Fibroblast of skin of left biceps (primary cell): ENCODE results near the gene SLC17A3.

Source experiments
- DNase-seq, 2 experiments: peaks; one replicate each; pipeline ENCODE4 v3.0.0-alpha.2; 2013; ENCODE audit warnings: low read depth in 2 of 2

The SLC17A3 gene

DNA sequence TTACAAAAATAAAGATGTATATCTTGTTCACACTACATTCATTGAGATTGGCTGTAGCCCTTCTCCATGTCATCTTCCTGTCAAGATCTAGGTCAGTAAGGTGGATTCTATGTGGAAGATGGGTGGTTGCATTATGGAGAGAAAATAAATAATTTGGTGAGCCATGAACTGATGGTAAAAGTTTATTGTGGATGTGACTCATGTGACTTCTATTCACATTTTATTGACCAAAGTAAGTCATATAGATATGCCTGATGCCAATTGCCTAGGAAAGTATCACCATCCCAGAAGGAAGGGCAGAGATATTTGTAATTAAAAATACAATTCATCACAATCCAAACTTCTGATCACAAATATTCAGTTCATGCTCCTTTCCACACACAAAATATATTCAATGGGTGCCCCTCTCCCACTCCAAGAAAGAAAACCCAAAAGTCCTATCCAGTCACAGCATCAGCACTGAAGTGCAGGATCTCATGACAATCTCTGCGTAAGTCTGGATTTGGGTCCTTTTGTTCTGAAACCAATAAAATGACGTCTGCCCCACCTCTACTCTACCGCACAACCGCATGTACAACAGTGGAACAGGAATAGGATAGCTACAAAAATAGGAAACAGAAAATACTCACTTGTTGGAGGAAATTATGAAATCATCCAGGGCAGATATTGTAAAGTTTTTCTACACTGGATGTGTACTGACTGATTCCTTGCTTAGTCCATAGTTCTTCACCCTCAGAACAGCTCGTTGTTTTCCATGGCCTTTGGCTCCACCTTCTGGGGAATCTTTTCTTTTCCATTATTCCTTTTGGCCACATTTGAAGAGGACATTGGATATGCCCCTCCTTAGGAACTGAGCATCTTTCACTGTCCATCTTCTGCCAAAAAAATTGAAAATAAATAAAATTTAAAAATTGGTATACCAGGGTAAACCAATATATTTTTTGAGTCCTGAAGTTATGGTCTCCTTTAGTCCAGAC is 16.1 kb upstream of the SLC17A3 start:
- DNase-seq: no peak

DNA sequence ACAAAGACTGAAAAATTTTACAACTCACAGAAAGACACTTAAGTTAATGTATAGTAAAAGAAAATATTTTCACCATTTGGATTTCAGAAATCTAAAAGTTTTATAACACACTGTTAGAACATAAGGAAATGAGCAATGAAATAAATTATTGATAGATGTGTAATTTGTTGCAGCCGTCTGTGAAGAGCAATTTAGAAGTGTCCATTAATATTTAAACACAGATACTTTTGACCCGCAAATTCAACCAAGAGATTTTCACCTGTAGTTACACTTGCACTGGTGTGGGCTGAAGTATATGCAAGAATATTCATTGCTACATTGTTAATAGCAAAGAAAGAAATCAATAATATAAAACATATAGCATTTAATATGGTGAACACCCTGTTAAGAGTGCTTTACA is 14.6 kb upstream of the SLC17A3 start:
- no peak for DNase-seq

DNA sequence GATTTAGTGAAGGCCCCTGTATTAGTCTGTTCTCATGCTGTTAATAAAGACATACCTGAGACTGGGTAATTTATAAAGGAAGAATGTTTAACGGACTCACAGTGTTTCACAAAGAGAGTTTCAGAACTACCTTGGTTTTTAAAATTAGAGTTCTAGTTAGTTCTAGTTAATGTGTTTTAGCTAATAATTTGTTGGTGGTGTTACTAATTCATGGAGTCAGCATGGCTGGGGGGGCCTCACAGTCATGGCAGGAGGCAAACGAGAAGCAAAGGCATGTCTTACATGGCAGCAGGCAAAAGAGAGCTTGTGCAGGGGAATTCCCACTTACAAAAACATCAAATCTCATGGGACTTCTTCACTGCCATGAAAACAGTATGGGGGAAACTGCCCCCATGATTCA is 12.0 kb upstream of the SLC17A3 start:
- no peak for DNase-seq

DNA sequence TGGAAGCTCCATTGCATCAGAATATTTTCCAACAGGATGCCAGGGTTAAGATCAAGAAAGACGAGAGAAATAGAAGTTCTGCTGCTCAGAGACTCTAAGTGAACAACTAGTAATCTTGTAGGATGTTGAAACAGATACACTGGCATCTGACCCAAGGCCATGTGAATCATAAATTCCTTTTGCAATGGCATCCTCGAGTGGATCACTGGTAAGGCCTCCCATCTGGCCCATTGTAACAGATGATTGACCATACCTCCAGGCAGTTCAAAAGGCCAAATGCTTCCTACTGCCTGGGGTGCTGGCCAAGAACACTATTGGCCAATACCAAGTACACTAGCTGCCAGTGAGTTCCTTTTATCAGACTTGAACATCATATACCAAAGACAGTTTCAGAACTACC is 9.9 kb upstream of the SLC17A3 start:
- no peak for DNase-seq

DNA sequence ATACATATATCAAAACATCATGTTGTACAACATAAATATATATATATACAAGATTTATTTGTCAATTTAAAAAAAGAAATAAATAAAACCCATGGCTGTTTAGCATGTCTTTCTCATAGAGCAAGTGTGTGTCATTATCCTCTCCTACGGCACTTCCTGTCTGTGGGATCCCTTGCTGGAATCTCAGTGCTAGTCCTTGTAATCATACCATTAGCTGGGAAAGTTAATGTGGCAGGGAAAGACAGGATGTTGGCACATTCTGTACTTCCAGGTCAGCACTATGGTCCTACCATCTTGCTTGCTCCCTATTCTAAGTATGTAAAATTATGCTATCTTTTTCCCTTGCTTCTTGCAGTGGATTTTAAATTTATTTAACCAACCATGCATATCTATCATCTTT is 9.5 kb upstream of the SLC17A3 start:
- DNase-seq: no peak

DNA sequence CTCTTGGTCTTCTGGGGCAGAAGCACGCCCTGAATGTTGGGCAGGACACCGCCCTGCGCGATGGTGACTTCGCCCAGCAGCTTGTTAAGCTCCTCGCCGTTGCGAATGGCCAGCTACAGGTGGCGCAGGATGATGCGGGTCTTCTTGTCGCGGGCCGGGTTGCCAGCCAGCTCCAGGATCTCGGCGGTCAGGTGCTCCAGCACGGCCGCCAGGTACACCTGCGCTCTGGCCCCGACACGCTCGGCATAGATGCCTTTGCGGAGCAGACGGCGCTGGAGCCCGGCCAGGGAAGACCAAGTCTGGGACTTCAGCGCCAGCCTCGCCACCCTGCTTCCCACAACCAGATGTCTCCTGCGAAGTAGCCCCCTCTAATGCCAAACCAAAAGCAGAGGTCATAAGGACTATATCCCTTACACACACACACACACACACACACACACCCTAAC is 8.0 kb upstream of the SLC17A3 start:
- DNase-seq: no peak

DNA sequence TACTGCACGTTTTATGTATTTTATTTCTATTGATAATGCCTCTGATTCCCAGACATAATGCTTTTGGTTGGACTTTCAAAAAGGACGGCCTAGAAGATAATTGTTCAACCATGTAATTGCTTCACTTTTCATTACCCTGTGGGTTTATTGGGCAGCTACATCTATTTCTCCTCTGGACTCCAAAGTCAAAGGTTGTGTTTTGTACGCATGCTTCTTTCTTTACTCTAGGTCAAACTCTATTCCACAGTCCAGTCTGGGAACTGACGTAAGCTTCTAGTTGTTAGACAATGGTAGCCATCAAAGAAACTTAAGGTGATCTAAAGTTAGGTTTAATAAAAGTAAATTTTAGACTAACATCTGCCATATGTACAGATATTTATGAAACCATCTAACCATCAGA is 6.6 kb upstream of the SLC17A3 start:
- DNase-seq: no peak

DNA sequence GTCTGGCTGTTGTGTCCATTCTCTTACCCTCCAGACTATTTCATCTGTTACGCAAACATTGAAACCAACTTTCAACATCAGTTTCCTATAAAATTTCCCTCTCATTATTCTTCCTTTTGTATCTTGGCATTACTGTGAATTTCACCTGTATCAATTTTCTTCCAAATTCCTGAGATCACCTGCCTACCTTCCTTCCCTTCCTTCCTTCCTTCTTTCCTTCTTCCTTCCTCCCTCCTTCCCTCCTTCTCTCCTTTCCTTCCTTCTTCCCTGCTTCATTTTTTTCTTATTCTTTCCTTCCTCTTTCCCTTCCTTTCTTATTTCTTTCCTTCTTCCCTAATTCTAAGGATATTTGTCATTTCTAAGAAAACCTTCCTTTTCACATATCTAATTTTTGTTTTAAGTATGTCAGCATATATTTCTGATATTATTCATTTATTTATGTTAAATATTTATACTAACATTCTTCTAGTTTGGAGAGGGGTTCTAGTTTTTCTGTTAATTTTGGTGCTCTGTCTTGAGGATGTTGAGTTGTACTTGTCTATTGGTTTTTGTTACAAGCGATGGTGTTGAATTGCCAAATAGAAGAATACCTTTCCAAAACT is 4.8 kb upstream of the SLC17A3 start:
- DNase-seq: no peak

DNA sequence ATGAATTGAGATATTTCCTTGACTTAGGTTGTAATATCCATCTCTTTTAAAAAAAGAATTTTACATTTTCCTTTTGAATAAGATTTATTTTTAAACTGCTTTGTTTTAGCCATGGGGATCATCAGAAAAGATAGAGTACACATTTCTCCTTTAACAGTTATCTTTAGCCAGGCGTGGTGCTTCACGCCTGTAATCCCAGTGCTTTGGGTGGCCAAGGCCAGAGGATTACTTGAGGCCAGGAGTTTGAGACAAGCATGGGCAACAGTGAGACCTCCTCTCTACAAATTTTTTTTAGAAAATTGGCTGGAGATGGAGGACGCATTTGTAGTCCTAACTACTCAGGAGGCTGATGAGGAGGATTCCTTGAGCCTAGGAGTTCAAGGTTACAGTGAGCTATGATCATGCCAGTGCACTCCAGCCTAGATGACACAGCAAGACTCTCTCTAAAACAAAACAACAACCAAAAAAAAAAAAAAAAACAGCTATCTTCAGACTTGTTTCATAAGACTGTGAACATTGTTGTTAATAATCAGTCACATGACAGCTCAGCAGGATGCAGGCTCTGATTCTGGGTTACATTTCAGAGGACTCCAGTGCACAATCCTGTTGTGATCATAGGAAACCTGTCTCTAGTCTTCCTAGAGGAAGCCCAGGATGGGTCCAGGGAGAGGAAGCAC is 2.0 kb upstream of the SLC17A3 start:
- DNase-seq: no peak

DNA sequence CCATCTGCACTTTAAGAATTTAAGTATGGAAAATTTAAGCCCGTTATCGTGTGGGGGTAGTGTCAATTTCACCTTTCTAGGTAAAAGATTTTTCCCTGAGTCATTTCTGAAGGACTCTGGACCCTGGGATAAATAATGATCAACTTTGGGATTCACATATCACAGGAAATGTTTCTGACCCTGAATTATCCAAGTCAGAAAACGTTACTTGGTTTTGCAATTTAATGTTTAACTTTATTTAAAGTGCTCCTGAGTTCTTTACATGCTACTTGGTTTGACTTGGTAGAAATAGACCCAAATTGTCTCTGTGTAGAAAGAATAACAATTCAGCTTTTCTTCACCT is 1.5 kb upstream of the SLC17A3 start:
- no peak for DNase-seq

DNA sequence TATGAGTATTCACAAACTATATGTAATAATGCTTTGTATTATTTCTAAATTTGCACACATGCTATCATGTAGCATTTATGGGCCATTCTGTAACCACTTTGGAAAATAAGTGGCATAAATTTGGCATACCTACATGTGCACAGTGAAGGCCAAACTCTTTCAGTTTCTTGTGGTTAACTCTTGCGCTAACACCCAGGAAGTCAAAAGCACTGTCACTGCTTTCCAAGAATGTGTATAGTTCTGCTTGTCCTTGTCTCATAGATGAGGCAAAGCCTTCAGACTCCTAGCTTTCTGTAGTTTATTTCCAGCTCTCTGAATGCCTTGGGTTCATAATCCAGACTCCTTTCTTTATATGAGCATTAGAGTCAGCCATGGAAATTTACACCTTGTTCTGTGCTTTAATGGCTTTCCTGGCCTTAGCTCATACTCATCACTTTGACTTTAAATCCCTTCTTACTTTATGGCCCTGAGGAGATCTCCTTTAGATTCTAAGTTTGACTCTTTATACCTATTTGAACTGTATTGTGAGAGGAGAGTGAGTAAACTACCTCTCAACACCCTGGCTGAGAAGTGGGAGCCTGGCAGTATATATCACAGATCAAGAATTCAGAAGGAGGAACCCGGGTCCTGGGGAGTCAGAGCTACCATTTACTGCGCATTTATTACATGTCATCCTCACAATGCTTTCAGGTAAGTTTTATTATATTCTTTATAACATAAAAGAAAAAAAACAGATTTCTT is 949 bp upstream of the SLC17A3 start:
- DNase-seq: no peak

DNA sequence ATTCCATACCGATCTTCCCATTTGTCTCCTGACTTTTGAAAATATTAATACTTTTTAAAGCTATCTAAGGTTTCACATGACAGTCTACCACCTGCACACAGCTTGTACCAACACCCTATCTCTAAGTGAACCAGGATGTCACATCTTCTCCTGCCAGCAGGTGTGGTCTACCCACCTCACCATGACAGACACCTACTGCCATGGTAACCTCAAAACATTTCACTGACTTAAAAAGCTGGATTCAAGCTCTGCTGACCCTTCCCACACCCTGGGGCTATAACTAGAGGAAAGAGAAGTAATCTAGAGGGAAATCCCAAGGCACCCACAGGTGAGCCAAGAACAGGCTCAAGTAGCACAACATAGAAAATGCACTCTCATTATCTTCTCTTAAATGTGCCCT is 1.2 kb downstream of the SLC17A3 start:
- DNase-seq: no peak

DNA sequence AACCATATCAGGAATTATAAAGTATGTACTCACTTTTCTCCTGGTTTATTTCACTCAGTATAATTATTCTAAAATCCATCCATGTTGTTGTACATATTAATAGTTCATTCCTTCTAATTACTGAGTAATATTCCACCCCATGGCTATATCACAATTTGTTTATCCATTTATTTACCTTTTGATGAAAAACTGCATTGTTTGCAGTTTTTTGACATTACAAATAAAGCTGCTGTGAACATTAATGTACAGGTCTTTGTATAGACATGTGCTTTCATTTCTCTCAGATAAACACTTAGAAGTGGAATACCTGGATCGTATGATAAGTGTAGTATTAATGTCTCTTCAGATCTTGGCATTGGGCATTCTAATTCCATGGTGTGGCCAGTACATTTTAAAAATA is 4.2 kb downstream of the SLC17A3 start:
- no peak for DNase-seq

DNA sequence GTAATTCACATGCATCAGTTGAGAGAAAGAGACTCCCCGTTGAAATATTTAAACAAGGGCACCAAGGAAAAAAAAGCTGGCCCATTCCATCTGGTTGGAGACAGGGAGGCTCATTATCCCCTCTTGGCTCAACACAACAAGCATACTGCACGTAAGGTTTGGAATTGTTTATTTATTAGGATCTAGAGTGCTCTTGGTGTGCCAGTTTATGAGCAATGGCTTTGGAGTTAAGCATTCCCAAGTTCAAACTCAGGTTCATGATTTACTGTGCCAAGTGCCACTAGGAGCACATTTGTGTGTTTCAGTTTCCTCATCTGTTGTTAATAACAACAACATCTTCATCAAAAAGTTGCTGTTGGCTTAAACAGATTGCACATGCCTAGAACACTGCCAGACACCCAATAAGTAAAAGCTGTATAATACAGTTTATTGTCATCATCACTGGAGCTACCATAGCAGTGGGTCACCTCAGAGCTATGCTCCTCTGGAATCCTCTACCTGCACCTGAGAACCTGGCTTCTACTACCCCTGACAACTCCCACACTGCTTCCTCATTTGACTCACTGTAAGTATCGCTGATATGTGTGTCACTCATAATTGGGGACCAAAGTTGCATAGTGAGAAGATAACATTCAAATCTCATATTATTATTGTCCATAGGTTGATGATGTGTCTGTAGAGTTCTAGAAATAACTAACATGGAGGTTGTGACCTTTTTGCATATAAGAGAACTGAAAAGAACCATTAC is 5.4 kb downstream of the SLC17A3 start:
- DNase-seq: no peak

DNA sequence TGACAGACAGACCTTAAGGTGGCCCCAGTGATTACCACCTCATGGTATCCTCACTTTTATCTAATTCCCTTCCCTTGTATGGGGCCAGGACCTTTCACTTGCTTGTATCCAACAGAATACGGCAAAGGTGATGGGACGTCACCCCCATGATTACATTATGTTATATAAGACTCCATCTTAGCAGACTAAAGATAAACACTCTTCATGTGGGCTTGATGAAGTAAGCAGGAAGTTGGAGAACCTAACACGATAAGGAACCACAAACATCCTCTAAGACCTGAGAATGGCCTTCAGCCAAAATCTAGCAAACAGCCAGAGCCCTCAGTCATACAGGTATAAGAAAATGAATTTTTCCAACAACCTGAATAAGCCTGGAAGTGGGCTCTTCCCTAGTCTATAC is 8.0 kb downstream of the SLC17A3 start:
- DNase-seq: no peak

DNA sequence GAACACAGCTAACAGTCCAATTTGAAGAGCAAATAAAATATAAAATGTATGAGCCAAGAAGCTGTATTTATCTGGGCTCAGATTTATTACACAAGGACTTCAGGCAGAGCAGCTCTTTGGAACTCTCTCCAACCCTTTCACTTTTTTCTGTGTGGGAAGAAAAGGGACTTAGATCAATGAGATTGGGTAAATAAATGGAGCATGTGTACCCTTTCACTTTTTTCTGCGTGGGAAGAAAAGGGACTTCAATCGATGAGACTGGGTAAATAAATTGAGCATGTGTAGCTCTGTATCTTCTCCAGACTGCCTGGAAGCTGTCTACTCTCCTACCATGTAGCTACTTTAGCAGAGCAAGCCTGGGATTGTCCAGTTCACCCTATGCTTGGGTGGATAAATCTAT is 10.7 kb downstream of the SLC17A3 start:
- DNase-seq: no peak

DNA sequence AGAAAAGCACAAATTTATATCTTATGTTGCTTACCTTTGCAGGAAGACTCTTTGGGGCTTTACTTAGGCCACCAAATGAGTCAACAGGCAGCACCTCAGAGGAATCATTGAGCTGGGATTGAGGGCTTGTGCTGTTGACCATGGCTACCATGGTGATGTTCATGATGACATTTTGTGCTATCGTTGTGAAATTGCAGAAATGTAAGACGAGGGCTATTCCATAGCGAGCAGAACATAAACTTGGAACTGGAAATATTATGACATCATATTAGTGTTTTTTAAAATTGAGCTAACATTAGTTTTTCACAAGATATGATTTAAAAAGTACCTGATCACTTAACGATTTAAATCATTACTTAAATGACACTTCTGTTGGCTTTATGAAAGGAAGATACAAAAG is 11.8 kb downstream of the SLC17A3 start:
- DNase-seq: no peak

DNA sequence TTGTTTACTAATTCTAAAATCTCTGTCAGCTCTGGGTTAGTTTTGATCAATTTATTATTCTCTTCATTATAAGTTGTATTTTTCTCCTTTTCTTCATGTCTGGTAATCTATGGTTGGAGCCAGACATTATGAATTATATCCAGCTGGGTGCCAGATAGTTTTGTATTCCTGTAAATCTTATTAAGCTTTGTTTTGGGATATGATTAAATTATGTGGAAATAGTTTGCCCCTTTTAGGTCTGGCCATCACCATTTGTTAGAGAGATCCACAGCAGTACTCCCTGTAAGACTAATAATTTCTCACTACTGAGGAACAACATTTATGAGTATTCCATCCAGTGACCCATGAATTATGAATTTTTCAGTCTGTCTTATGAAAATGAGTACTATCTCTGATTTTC is 21.3 kb downstream of the SLC17A3 start:
- DNase-seq: no peak

DNA sequence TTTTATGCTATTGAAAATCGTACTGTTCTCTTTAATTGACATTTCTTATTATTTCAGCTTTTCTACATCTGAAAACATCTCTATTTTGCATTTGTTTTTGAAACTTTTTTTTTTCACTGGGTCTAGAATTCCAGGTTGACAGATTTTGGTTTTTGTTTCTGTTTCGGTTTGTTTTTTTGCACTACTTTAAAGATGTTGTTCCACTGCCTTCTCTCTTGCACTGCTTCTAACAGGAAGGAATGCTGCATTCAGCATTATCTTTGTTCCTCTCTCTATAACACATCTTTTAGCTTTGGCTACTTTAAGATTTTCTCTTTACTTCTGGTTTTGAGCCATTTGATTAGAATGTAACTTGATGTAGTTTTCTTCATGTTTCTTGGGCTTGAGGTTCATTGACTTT is 22.1 kb downstream of the SLC17A3 start:
- no peak for DNase-seq

DNA sequence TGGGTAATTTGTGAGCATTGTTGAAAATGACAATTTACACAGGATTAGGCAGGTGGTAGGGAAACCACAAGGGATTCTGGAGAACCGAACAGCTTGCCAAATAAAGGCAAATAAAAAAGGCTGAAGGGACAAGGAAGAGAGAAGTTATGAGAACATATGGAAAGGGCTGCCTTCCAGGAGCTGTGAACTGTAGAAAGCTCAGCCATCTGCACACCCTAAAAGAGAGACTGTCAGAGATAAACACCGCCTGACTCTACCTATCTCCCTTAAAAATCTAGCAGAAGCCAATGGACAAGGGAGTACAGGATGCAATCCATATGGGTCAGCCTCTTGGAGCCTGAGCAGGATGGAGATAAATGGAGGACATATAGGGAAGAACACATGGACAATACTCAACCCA is 29.5 kb downstream of the SLC17A3 start:
- no peak for DNase-seq

DNA sequence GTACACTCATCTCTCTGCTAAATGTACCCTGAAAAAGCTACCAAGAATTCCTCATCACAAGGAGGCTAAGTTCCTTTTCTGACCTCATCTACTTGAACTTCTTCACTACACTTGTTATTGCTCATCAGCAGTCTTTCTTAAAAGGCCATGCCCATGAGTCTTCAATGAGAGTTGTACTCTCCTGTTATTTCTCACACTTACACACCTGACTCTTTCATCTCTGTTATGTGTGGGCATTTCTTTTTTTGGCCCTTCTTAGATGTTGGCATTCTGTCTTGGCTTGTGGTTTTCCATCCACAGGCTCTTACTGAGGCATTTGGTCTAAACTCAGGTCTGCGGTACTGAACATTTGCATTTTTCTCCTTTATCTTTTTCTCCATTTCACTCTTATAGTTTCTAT is 31.5 kb downstream of the SLC17A3 start:
- DNase-seq: no peak
